Dermis blood vessel endothelial cell (primary cell): ENCODE results near the gene SYAP1. TPM values are rescaled to one million over a fixed set of nuclear protein-coding genes. Genes with fewer than 3 reads are reported as not detected.
A peak's percentile ranks its signal among the peaks of the same experiment; 100 is the strongest.
"Not testable (repeated sequence)": the region's sequence is repeated elsewhere in the genome, so short reads cannot be mapped to it uniquely, and the experiment has no call there.

Source experiments
- DNase-seq: peaks from one replicate; pipeline ENCODE4 v3.0.0; 2010
- total RNA-seq: library from RNA; depleted of rRNA; stranded (reverse); fragments of >200 nt; gene quantifications from 2 replicates; pipeline ENCODE4 v1.2.3, GENCODE V29; 2014

SYAP1 gene, protein sequence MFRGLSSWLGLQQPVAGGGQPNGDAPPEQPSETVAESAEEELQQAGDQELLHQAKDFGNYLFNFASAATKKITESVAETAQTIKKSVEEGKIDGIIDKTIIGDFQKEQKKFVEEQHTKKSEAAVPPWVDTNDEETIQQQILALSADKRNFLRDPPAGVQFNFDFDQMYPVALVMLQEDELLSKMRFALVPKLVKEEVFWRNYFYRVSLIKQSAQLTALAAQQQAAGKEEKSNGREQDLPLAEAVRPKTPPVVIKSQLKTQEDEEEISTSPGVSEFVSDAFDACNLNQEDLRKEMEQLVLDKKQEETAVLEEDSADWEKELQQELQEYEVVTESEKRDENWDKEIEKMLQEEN
- 26.8 and 30.1 TPM in 2 replicates for total RNA-seq

DNA sequence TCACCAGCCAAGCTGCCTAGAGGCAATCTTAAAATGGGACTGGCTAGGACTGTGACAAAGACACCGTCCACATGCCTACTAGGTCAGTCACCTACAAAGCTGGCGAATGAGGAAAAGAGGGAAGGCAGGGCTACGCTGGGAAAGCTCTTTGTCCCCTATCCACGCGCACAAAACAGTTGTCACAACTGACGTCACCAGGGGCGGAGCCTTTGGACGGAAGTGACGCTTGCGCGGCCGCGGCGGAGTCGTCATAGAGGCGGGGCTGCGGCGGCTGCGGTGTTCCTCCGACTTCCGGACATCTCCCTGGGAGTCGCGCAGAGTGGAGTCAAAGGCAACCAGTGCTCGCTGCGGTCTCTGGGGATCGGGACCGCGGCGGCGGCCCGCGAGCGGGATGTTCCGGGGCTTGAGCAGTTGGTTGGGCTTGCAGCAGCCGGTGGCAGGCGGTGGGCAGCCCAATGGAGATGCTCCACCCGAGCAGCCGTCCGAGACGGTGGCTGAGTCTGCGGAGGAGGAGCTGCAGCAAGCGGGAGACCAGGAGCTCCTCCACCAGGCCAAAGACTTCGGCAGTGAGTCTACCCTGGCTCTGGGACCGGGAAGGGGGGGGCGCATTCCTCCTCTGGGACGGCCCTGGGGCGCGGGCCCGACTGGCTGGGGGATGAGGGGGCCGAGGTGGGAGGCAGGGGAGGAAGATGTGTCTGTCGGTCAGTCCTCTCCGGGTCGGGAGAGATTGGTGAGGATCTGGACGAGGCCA is at the start of gene SYAP1:
Gene SYAP1 (plus strand): TSS at position 279 of the 751 bp plus-strand sequence. CDS start 113 bp downstream, at position 392.
- DNase-seq: peak; percentile 95

DNA sequence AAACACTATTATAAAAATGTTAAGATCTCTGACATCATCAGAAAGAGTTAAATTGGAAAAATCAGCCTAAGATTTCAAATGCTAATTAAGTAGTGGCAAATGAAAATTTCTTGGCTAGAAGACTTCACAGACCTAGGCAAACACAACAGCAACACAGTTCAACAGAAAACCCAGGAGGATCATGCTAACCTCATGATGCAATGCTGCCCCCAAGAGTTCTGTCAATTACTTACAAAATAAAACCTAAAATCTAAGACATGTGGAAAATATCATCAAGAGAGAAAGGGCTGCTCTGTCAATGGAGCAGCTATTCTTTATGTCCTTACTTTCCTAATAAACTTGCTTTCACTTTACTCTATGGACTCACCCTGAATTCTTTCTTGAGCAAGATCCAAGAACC is 48.4 kb upstream of the SYAP1 start:
- peak; percentile 75 for DNase-seq

DNA sequence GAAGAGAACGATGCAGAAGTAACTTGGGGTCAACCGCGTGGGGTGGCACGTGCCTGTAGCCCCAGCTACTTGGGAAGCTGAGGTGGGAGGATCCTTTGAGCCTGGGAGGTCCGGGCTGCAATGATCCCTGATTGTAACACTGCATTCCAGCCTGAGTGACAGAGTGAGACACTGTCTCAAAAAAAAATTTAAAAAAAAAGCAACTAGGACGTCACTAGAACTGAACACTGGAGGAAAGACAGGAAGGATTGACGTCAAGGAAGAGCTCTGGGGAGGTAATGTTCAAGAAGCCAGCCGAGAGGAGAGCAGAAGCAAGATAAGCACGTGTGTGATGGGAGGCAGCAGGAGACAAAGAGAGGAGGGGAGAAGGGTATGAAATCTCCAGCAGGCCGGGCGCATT is 40.7 kb upstream of the SYAP1 start:
- DNase-seq: peak; percentile 15

DNA sequence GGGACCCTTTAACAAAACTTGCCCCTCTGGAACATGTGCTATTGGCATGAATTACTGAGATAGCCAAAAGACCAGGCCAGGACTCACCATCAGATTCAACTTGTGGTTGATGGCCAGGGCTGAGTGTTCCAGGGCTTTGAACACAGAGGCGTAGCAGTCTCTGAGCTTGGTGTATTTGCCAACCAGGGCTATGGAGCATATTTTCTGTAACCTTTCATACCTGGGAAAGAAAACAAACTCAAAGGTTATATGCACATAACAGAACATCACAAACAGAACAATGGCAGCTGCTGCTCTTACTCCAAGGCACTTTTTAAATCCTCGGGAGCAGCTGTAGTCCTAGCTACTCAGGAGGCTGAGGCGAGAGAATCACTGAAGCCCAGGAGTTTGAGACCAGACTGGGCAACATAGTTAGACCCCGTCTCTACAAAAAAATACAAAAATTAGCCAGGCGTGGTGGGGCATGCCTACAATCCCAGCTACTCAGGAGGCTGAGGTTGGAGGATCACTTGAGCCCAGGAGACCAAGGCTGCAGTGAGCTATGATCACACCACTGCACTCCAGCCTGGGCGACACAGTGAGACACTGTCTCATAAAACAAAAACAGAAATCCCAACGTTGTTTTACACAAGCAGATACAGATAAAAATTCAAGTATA is 36.3 kb upstream of the SYAP1 start:
- no peak for DNase-seq

DNA sequence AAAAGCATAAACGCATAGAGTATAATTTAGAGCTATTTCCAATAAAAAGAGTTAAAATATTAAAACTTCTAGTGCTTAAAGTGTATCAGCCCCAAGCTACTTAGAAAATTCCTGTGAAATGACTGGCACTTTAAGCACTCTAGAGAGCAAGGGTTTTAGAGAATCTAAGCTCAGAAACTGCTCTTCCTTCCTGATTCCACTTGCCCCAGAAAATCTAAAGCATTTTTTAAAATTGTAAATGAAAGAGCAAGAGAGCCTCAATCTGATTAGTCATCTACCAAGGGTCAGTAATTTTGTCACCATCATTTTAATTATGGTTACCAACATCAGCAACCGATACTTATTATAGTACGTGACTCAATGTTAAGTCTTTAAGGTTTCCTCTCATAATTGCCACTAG is 31.9 kb upstream of the SYAP1 start:
- no peak for DNase-seq

DNA sequence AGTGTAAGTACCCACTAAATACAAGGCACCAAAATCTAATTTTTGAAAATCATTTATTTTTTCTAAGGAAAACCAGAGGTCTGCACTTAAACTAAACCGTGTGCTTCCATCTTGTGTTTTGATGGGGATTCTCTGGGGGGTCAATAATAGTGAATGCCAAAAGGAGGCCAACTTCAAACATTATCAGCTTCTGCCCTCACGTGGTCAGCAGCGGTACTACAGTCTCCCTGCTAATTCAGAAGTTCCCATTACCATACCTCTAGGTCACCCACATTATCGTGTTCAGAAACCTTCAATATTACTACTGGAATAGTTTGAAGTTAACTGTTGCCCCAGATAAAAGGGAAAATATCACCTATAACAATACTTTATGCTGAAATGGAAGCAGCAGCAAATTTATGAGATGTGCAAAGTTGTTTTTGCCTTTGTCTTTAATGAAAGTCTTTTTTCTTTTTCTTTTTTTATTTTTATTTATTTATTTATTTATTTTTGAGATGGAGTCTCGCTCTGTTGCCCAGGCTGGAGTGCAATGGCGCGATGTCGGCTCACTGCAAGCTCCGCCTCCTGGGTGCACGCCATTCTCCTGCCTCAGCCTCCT is 24.2 kb upstream of the SYAP1 start:
- DNase-seq: peak; percentile 72

DNA sequence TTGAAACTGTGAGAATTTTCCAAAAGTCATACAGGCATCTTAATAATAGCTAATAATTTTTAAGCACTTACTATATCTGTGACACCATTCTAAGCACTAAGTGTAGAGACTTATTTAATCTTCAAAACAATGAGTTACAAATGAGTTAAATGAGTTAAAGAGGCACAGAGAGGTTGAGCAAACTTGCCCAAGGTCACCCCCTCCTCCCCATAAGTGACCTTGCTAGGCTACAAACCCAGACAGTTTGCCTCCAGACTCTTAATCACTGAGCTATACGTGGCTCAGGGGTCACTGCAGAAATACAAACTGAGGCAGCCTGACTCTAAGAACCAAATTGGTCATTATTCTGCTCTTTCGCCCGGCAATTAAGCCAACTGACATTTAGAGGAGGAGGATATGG is 22.5 kb upstream of the SYAP1 start:
- no peak for DNase-seq

DNA sequence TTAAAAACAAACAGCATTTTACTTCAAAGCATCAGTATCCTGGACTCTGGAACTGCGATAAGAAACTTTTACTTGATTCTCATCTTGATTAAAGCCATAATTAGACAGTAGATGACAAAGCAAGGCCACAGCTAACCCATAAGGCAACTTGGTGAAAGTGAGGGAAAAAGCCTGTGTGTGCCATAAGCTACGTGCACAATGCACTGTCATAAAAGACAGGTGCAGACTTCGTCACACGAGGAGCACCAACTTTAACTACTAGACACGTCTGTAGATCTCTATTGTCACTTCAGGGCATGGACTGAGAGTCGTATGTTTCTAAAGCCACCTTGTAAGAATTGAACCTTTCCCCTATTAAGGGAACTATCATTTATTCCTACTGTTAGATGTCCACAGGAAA is 20.0 kb upstream of the SYAP1 start:
- no peak for DNase-seq

DNA sequence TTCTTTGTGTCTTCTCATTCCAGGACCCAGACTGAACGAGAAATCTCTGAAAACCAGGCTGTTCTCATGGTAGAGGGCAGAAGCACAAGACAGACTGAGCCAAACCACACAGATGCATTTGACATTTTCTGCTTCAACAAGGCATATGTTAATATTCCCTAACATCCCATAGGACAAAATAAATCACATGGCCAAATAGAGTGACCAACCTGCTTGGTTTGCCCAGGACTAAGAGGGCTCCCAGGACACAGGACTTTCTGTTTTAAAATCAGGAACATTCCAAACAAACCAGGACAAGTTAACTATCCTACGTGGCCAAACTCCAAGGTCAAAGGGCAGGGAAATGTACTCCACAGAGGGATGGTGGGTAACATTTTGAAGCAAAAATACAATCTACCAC is 18.7 kb upstream of the SYAP1 start:
- DNase-seq: no peak

DNA sequence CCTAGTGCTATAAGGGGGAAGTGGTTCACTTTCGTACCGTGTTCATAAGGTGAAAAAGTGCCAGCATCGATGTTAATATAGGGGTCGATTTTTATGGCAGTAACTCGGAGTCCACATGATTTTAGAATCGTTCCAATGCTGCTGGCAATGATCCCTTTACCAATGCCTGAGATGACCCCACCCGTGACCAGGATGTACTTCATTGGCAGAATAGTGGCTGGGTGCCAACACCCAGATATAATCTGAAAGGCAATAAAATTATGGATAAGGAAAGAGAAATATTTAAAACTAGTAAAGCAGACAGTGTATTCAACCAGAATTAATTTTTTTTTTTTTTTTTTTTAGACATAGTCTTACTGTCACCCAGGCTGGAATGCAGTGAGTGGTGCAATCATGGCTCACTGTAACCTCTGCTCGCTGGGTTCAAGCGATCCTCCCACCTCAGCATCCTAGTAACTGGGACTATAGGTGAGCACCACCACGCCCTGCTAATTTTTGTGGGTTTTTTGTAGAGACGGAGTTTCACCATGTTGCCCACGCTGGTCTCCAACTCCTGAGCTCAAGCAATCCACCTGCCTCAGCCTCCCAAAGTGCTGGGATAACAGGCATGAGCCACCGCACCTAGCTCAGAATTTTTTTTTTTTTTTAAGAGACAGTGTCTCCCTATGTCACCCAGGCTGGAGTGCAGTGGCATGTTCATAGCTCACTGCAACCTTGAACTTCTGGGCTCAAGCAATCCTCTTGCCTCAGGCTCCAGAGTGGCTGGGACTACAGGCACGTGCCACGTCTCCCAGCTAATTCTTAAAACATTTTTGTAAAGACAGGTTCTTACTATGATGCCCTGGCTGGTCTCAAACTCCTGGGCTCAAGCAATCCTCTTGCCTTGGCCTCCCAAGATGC is 16.5 kb upstream of the SYAP1 start:
- DNase-seq: no peak

DNA sequence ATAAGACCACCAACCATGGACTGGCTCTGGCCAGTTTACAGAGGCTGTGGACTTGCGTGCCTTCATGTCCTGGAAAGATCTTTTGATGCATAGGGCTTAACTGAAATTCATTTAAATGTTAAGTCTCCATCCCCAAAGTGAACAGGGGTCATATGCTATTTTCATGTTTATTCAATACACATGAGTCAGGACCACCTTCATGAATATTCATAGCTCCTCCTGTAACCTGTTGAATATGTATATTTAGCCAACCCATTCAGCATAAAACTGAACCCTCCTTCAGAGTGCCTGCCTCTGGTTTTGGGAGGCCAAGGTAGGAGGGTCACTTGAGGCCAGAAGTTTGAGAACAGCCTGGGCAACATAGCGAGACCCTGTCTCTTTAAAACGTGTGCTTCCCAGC is 14.0 kb upstream of the SYAP1 start:
- no peak for DNase-seq

DNA sequence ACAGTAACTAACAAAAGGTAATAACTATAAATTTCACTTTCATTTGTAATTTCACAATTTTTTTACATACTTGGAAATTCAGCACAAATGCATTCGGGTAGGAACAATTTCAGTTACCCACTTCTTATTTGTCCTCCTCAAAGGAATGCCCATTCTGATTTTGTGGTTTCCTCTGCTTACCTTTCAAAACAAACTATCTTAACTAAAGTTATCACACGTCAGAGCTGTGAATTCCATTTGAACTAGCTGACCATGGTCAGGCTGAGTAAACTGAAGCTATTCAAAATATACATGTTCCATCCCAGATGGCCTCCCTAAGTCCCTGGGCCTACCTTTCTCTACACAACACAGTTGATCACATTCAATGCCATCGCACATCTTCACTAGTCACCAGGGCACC is 11.4 kb upstream of the SYAP1 start:
- DNase-seq: no peak

DNA sequence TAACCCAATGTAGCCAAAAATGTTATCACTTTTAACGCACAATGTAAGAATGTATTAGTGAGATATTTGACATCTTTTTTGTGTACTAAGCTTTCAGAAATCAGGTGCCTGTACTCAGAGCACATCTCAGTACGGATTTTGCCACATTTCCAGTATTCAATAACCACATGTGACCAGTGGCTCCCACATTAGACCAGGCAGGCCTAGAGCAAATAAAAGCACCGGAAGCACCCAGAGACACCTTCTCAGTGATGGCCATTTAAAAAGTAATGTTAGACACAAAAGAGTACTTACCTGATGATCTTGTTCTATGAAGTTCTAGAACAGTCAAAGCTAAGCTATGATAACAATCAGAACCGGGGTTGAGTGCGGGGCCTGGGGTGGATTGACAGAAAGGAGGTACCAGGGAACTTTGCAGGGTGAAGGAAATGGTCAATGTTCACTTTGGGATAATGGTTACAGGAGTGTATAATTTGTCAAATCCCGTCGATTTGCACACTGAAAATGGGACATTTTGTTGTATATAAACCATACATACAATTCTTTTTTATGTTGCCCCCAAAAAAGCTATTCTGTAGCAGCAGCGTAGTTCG is 8.1 kb upstream of the SYAP1 start:
- DNase-seq: peak; percentile 6

DNA sequence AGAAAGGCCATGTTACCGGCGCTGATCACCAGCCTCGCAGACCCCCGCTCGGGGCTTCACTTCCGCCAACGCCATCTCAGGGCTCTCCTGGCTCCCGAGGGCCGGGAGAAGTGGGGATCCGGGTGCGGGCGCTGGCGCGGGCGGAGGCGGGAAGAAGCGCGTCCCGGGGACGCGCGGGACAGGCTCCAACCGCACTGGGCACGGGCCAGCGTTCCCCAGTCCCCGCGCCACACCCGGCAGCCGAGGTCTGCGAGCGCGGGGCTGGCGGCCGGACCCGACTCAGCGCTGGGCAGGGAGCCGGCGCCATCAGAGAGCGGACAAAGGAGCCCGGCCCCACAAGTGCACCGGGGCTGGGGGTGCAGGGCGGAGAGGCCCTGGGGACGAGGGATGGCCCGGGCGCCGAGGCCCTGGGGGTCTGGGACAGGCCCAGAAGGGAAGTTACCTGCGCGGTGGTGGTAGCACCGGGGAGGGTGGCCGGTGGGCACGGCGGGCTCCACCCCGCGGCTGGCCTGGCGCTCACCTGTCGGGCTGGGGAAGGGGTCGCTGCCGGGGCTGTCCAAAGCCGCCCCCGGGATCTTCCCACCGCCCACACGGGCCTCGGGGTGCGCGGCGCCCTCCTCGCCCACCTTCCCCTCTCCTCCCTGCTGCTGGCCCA is 7.4 kb upstream of the SYAP1 start:
- DNase-seq: peak; percentile 11

DNA sequence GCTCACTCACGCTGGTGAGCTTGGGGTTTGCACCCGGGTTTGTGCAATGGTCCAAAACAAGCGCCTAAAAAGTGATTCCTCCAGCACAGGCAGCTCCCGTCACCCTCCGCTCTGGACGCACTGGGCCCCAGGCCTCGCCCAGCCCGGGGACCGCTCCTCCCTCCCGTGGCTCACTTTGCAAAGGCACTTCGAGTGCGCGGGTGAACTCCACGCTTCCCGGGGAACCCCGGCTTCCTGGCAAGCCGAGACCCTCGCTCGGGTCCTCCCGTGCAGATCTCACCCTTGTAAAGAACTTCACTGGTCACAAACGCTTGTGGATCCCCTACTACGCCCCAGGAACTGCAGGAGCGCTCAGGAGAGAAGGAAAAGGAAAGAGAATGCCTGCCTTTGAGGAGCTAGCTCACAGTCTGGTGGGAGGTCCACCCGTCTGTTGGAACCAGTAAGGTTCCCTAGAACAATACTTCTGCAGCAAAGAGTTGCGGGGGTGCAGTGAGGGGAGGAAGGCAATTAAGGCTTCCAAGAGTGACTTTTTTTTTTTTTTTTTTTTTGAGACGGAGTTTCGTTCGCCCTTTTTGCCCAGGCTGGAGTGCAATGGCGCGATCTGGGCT is 6.8 kb upstream of the SYAP1 start, which contains the start of gene CTPS2:
Gene CTPS2 (minus strand): TSS at position 122 of the 608 bp plus-strand sequence. CDS start 9,767 bp downstream, outside the sequence.
- DNase-seq: peak; percentile 56

DNA sequence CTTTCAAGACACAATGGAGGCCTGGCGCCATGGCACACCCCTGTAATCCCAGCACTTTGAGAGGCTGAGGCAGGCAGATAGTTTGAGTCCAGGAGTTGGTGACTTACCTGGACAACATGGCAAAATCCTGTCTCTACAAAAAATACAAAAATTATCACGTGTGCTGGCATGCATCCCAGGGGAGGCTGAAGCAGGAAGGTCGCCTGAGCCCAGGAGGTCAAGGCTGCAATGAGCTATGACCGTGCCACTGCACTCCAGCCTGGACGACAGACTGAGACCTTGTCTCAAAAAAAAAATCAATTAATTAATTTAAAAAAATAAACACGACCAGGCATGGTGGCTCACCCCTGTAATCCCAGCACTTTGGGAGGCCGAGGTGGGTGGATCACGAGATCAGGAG is 4.9 kb upstream of the SYAP1 start:
- no peak for DNase-seq

DNA sequence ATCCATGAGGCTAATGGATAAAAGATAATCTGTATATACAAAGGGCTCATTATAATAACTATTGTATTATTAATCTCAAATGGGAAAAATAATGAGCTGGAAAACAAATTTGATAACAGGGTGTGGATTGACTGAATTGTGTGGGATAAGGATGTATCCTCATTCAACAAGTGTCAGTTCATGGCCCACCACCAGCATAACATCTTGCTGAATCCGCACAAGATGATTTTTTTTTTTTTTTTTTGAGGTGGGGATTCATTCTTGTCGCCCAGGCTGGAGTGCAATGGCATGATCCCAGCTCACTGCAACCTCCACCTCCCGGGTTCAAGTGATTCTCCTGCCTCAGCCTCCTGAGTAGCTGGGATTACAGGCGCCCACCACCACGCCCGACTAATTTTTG is 3.8 kb upstream of the SYAP1 start:
- not testable (repeated sequence) for DNase-seq

DNA sequence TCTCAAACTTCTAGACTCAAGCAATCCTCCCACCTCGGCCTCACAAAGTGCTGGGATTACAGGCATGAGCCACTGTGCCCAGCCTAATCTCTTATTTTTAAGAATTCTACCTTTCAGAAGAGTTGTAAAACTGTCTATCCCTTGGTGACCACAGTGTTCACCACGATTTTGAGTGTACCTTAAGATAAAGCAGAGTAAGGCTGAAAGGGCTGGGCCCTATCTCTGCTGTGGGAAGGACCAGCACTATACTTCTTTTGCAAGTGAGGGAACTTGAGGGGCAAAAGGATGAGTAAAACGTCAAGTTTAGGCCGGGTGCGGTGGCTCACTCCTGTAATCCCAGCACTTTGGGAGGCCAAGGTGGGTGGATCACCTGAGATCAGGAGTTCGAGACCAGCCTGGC is 3.0 kb upstream of the SYAP1 start:
- not testable (repeated sequence) for DNase-seq

DNA sequence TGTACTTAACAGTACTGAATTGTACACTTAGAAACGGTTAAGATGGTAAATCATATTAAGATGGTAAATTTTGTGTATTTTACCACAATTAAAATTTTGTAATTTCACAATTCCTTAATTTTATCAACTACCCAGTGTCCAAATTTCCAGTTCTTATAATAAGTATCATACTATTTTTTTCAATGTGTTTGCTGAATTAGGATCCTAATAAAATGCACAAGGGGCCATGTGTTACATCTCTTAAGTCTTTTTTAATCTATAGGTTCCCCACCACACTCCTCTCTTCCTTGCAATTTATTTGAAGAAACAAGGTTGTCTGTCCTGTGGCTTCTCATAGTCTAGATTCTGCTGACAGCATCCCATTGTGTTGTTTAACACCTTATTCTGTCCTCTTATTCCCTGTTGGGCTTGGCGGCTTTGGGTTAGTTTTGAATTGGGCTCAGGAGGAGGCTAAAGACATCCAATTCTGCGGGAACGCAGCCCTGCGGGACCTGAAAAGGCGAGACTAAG is 533 bp upstream of the SYAP1 start:
- no peak for DNase-seq

DNA sequence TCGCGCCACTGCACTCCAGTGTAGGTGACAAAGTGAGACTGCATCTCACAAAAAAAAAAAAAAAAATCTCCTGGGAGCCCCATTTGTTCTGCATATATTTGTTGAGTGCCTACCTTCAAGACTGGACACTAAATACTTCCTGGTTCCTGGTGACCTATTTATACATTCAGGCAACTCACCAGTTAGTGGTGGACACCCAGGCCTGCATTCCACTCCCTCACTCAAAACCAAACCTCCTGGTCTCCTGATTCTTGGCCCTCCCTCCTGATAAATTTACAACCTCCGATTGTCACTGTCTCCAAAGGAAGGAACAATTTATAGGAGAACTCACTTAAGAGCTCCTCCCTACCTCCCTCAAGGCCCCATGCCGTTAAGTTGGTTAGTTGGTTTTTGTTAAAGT is 3.1 kb downstream of the SYAP1 start:
- no peak for DNase-seq
